GM13977 (cell line): Measurements from ENCODE around the gene ZFP62.

ENCODE experiments used
- DNase-seq: peaks from one replicate; pipeline ENCODE4 v3.0.0; 2012; ENCODE audit warnings: low spot score
- CTCF ChIP-seq: IDR thresholded peaks from 2 replicates; pipeline ENCODE4 v1.5.1; 2012; ENCODE audit warnings: mild to moderate bottlenecking, control low read depth; ENCODE audit not compliant: insufficient read depth; ENCODE audit errors: extremely low read depth, missing control alignments
- in situ Hi-C: fragments of 300-500 bp; cut with MboI; formaldehyde crosslinking; loops from one replicate; pipeline ENCODE4 v1.12.0; 2022; ENCODE audit warnings: low sequenced_read_pairs, low pct_unique_long_range_greater_than_20kb, mixed read lengths, inconsistent platforms; ENCODE audit not compliant: unreplicated experiment

The ZFP62 gene

GRCh38 chr5:180847026-180847425 is 14.1 kb downstream of the ZFP62 start:
- no peak for TF ChIP-seq CTCF
- in situ Hi-C loops: no loop called here

GRCh38 chr5:180844858-180845257 is 16.2 kb downstream of the ZFP62 start:
- in situ Hi-C loops: no loop called here
- TF ChIP-seq CTCF: no peak

More at GRCh38 chr5:180847026-180847425, 14.1 kb downstream of the ZFP62 start:
- no peak for DNase-seq

GRCh38 chr5:180844432-180844831 is 16.6 kb downstream of the ZFP62 start:
- no peak for DNase-seq
- TF ChIP-seq CTCF: no peak
- in situ Hi-C loops: no loop called here

More at GRCh38 chr5:180844858-180845257, 16.2 kb downstream of the ZFP62 start:
- DNase-seq: no peak

- TF ChIP-seq CTCF: no peak
- no peak for DNase-seq
- in situ Hi-C loops: no loop called here
These were observed 21.1 kb downstream of the ZFP62 start for GRCh38 chr5:180839935-180840334.

- no peak for TF ChIP-seq CTCF
- no peak for DNase-seq
- in situ Hi-C loops: no loop called here
These were observed 21.8 kb downstream of the ZFP62 start for GRCh38 chr5:180839227-180839626.

GRCh38 chr5:180837478-180837877 is 23.6 kb downstream of the ZFP62 start:
- in situ Hi-C loops: no loop called here
- TF ChIP-seq CTCF: no peak
- DNase-seq: no peak

GRCh38 chr5:180832638-180833068 is 28.4 kb downstream of the ZFP62 start:
- TF ChIP-seq CTCF: no peak
- in situ Hi-C loops: no loop called here
- DNase-seq: peak; percentile 63
